ENCODE results near the gene ADAMTS12.

DNA sequence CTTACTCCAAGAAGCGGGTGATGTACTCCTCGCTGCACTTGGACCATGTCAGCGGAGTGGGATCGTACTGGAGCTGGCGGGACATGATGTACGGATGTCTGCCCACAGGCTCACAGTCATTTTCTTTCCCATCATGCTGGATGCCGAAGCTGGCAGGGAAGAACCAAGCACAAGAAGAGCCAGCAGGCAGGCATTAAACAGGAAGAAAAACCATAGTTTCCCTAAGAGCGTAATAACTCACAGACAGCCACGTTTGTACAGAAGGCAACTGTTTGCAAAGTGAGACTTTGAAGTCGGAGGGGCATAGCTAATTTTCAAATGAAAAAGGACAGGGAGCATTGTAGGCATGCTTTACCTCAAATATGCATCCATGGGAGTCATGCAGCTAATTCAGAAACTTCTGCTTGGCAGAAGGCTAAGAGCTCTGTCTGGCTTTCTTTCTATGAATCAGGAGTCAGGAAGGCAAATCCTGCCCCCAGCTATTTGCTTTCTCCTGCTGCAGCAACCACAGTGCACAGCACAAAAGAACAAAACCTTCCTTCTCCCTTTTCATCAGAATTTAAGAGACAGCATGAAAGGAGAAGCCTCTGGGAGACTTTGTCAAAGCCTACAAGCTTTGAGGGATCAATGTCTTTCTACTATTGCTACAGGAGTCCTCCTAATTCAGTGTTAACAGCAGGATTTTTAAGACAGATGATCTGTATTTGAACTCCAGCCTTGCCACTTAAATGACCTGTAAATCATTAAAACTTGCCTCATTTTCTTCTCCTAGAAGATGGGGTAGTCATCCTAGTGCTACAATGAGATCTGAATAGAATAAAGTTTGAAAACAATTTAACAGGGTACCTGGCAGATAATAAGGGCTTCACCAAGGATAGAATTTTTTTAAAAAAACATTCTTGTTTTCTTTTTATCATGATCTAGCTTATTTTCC is 242.0 kb downstream of the ADAMTS12 start:
- TF ChIP-seq, protein P1, sequence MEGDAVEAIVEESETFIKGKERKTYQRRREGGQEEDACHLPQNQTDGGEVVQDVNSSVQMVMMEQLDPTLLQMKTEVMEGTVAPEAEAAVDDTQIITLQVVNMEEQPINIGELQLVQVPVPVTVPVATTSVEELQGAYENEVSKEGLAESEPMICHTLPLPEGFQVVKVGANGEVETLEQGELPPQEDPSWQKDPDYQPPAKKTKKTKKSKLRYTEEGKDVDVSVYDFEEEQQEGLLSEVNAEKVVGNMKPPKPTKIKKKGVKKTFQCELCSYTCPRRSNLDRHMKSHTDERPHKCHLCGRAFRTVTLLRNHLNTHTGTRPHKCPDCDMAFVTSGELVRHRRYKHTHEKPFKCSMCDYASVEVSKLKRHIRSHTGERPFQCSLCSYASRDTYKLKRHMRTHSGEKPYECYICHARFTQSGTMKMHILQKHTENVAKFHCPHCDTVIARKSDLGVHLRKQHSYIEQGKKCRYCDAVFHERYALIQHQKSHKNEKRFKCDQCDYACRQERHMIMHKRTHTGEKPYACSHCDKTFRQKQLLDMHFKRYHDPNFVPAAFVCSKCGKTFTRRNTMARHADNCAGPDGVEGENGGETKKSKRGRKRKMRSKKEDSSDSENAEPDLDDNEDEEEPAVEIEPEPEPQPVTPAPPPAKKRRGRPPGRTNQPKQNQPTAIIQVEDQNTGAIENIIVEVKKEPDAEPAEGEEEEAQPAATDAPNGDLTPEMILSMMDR (conservative IDR thresholded peaks at IDR 0.05; ENCODE audit: low read depth, low read length), result no peak
- TF ChIP-seq EZH2phosphoT487 (IDR thresholded peaks at IDR 0.05; ENCODE audit: borderline replicate concordance, low read length) (no peak), EZH2 (IDR thresholded peaks at IDR 0.05; ENCODE audit: low read length, unreplicated experiment) (no peak)
